ENCODE results near the gene SLC2A6. TPM values are rescaled to one million over a fixed set of nuclear protein-coding genes. Genes with fewer than 3 reads are reported as not detected.

The SLC2A6 gene
- total RNA-seq, 1 donor from 2014 or later: 32.5 TPM

DNA sequence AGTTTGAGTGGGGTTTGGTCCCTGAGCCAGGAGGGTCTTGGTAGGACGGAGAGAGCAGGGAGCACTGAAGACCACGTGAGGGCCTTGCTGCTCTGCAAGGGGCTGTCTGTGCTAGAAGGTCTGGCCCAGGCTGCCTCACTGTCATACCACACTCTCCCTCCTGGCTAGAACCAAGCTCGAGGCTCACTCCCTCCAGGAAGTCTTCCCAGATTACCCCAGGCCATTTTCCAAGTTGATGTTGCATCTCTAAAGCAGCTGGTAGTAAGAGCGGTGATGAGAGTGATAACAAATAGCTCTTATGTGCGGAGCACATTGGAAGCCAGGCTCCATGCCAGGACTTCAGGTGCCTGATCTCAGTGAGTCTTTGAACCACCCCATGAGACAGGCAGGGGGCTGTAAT is 39.3 kb upstream of the SLC2A6 start:
- Mint-ChIP-seq H3K27ac (ENCODE audit: unreplicated experiment) (no peak overlapping the region), H3K36me3 (ENCODE audit: low read depth, unreplicated experiment) (no peaks in the 10 kb centered on the region), H3K9me3 (ENCODE audit: unreplicated experiment) (no peaks in the 10 kb centered on the region), H3K4me3 (ENCODE audit: unreplicated experiment) (no peak overlapping the region), H3K27me3 (ENCODE audit: unreplicated experiment) (no peaks in the 10 kb centered on the region), H3K4me1 (ENCODE audit: unreplicated experiment) (no peaks in the 10 kb centered on the region)
- TF ChIP-seq, protein P1, sequence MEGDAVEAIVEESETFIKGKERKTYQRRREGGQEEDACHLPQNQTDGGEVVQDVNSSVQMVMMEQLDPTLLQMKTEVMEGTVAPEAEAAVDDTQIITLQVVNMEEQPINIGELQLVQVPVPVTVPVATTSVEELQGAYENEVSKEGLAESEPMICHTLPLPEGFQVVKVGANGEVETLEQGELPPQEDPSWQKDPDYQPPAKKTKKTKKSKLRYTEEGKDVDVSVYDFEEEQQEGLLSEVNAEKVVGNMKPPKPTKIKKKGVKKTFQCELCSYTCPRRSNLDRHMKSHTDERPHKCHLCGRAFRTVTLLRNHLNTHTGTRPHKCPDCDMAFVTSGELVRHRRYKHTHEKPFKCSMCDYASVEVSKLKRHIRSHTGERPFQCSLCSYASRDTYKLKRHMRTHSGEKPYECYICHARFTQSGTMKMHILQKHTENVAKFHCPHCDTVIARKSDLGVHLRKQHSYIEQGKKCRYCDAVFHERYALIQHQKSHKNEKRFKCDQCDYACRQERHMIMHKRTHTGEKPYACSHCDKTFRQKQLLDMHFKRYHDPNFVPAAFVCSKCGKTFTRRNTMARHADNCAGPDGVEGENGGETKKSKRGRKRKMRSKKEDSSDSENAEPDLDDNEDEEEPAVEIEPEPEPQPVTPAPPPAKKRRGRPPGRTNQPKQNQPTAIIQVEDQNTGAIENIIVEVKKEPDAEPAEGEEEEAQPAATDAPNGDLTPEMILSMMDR (IDR thresholded peaks at IDR 0.05; ENCODE audit: unreplicated experiment): no peak
- no peak for DNase-seq (ENCODE audit: low spot score)

DNA sequence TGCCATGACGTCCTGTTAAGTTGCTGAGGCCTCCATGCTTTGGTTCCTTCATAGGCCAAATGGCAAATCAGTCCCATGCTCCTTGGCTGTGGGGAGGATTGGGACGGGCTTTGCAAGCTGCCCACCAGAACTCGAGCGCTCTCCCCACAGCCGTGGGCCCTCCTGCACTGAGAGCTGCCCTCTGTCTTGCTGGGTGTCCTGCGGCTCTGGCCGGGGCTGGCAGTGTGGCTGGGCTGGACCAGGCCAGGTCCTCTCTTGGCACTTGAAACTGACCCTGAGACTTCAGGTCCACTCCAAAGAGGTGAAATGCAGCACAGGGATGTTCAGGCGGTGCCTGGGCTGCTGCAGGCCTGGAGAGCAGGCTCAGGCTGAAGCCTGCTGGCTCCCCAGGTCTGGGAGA is 38.8 kb upstream of the SLC2A6 start:
- no peak for DNase-seq (ENCODE audit: low spot score)
- no peaks in the 10 kb centered on the region for H3K36me3 Mint-ChIP-seq (ENCODE audit: low read depth, unreplicated experiment)
- H3K27me3 Mint-ChIP-seq (ENCODE audit: unreplicated experiment): no peaks in the 10 kb centered on the region
- TF ChIP-seq, protein P1 (IDR thresholded peaks at IDR 0.05; ENCODE audit: unreplicated experiment): no peak
- H3K4me1 Mint-ChIP-seq (ENCODE audit: unreplicated experiment): no peaks in the 10 kb centered on the region
- no peaks in the 10 kb centered on the region for H3K9me3 Mint-ChIP-seq (ENCODE audit: unreplicated experiment)
- H3K4me3 Mint-ChIP-seq (ENCODE audit: unreplicated experiment): no peak overlapping the region
- no peak overlapping the region for H3K27ac Mint-ChIP-seq (ENCODE audit: unreplicated experiment)

DNA sequence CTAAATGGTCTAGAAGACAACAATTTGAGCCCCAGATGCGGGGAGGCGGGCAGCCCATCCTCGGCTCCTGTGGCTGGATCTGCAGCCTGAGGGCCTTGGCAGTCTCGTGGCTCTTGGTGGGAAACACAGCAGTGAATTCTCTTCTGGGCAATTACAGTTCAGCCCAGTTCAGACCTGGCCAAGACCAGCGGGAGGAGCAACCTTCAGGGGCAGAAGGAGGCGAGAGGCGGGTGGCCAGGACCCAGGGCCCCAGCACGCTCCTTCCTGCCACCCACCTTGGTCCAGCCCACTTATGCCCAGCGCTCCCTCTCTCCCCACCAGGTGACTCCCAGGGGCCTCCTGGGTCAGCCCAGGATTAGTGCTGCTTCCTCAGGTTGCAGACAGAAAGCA is 38.1 kb upstream of the SLC2A6 start:
- no peak overlapping the region for H3K27ac Mint-ChIP-seq (ENCODE audit: unreplicated experiment)
- TF ChIP-seq, protein P1 (IDR thresholded peaks at IDR 0.05; ENCODE audit: unreplicated experiment): no peak
- DNase-seq (ENCODE audit: low spot score): no peak
- no peaks in the 10 kb centered on the region for H3K4me1 Mint-ChIP-seq (ENCODE audit: unreplicated experiment)
- no peaks in the 10 kb centered on the region for H3K27me3 Mint-ChIP-seq (ENCODE audit: unreplicated experiment)
- no peaks in the 10 kb centered on the region for H3K36me3 Mint-ChIP-seq (ENCODE audit: low read depth, unreplicated experiment)
- no peaks in the 10 kb centered on the region for H3K9me3 Mint-ChIP-seq (ENCODE audit: unreplicated experiment)
- H3K4me3 Mint-ChIP-seq (ENCODE audit: unreplicated experiment): no peak overlapping the region

DNA sequence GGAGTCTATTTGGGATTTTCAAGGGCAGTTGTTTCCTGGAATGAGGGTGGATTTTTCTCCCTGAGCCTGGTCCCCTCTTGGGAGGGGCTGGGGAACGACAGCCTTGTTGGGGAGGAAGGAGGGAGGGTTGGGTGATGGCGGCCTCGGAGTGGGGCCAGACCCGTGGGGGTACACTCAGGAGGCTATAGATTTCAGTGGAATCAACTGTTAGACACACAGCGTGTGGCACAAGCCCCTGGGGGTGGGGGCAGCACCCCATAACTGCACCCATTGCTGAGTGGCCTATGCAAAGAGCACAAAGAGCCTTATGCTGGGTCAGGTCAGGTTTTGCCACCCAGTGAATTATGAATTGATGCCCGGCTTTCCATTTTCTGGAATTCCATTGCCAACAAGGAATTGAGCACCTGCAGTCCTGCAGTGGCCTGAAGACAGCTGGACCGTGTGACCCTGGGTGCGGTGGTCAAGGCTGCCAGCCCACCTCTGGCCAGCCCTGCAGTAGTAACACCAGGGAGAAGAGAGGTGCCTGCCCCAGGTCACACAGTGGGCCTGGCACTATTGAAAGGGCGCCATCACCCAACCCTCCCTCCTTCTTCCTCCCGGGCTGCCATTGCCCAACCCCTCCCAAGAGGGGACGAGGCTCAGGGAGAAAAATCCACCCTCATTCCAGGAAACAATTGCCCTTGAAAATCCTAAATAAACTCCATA is 37.5 kb upstream of the SLC2A6 start:
- TF ChIP-seq, protein P1 (IDR thresholded peaks at IDR 0.05; ENCODE audit: unreplicated experiment): no peak
- Mint-ChIP-seq H3K27ac (ENCODE audit: unreplicated experiment) (no peak overlapping the region), H3K4me1 (ENCODE audit: unreplicated experiment) (no peaks in the 10 kb centered on the region)

DNA sequence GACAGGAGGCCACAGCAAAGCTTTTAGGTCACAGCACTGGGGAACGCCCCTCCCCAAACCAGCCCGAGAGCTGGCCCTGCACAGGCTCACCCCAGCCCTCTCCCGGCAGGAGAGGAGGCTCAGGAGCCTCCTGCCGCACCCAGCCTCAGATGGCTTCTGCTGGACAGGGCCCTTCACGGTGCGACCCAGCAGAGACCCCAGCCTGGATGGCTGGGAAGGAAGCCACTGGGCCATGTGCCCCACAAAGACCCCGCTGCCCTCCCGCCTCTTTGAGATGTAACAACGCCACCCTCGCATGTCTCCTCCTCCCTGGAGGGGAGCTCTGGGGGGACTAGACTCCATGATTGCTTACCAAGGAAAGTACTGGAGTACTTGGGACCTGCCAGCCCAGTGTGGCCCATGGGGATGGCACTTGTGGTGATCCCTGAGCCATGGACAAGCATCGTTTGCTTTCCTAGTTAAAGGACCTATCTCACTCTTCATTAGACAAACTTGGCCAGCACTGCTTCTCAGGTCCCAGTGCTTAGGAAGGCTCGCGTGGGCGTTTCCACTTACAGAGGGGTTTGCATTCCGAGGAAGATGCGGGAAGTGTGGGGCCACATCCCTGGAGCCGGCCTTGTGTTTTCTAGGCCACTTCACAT is 36.8 kb upstream of the SLC2A6 start:
- Mint-ChIP-seq H3K9me3 (ENCODE audit: unreplicated experiment) (no peaks in the 10 kb centered on the region), H3K4me3 (ENCODE audit: unreplicated experiment) (no peak overlapping the region), H3K36me3 (ENCODE audit: low read depth, unreplicated experiment) (no peaks in the 10 kb centered on the region), H3K27me3 (ENCODE audit: unreplicated experiment) (no peaks in the 10 kb centered on the region), H3K27ac (ENCODE audit: unreplicated experiment) (no peak overlapping the region), H3K4me1 (ENCODE audit: unreplicated experiment) (no peaks in the 10 kb centered on the region)
- TF ChIP-seq, protein P1 (IDR thresholded peaks at IDR 0.05; ENCODE audit: unreplicated experiment): no peak
- no peak for DNase-seq (ENCODE audit: low spot score)

More for the DNA sequence above, 37.5 kb upstream of the SLC2A6 start:
- no peak overlapping the region for H3K4me3 Mint-ChIP-seq (ENCODE audit: unreplicated experiment)
- no peaks in the 10 kb centered on the region for H3K36me3 Mint-ChIP-seq (ENCODE audit: low read depth, unreplicated experiment)
- H3K27me3 Mint-ChIP-seq (ENCODE audit: unreplicated experiment): no peaks in the 10 kb centered on the region
- no peaks in the 10 kb centered on the region for H3K9me3 Mint-ChIP-seq (ENCODE audit: unreplicated experiment)
- no peak for DNase-seq (ENCODE audit: low spot score)
